Hepatocyte (in vitro differentiated cells): Measurements from ENCODE around the gene HLA-F. TPM values are rescaled to one million over a fixed set of nuclear protein-coding genes. Genes with fewer than 3 reads are reported as not detected.

Experiments
- DNase-seq: peaks from one replicate; pipeline ENCODE4 v3.0.0-alpha.2; 2016; ENCODE audit warnings: low spot score
- H2AFZ ChIP-seq: fragments of 200-600 bp; sonication (generic); 2 replicates; pipeline ENCODE4 v1.6.0; 2016; ENCODE audit warnings: antibody characterized with exemption, mild to moderate bottlenecking
- H3K27ac ChIP-seq: fragments of 200-600 bp; sonication (generic); 2 replicates; pipeline ENCODE4 v1.5.1; 2016; ENCODE audit warnings: mild to moderate bottlenecking
- H3K27me3 ChIP-seq: fragments of 200-600 bp; sonication (generic); 2 replicates; pipeline ENCODE4 v1.6.1; 2016
- H3K36me3 ChIP-seq: fragments of 200-600 bp; sonication (generic); replicated peaks from 2 replicates; pipeline ENCODE4 v1.5.1; 2016; ENCODE audit warnings: low read depth; ENCODE audit not compliant: insufficient read depth
- H3K4me1 ChIP-seq: fragments of 200-600 bp; sonication (generic); 2 replicates; pipeline ENCODE4 v1.5.1; 2016; ENCODE audit warnings: mild to moderate bottlenecking, moderate library complexity; ENCODE audit not compliant: insufficient read depth
- H3K4me2 ChIP-seq: fragments of 200-600 bp; sonication (generic); 2 replicates; pipeline ENCODE4 v1.6.0; 2016
- H3K4me3 ChIP-seq: fragments of 200-600 bp; sonication (generic); 2 replicates; pipeline ENCODE4 v1.5.1; 2016; ENCODE audit warnings: mild to moderate bottlenecking
- H3K79me2 ChIP-seq: fragments of 200-600 bp; sonication (generic); 2 replicates; pipeline ENCODE4 v1.6.0; 2017; ENCODE audit warnings: mild to moderate bottlenecking
- H3K9me2 ChIP-seq: fragments of 200-600 bp; sonication (generic); replicated peaks from 2 replicates; pipeline ENCODE4 v1.6.0; 2017; ENCODE audit warnings: mild to moderate bottlenecking; ENCODE audit not compliant: insufficient read depth
- H3K9me3 ChIP-seq: fragments of 200-600 bp; sonication (generic); 2 replicates; pipeline ENCODE4 v1.5.1; 2016; ENCODE audit warnings: low read depth, mild to moderate bottlenecking
- H4K20me1 ChIP-seq: fragments of 200-600 bp; sonication (generic); 2 replicates; pipeline ENCODE4 v1.6.0; 2016; ENCODE audit warnings: mild to moderate bottlenecking; ENCODE audit not compliant: insufficient read depth, poor library complexity, severe bottlenecking
- EZH2 ChIP-seq: fragments of 200-600 bp; sonication (generic); IDR thresholded peaks from 2 replicates; pipeline ENCODE4 v1.6.1; 2016; ENCODE audit warnings: antibody characterized with exemption, mild to moderate bottlenecking, borderline replicate concordance
- EZH2phosphoT487 ChIP-seq: fragments of 200-600 bp; sonication (generic); IDR thresholded peaks from one replicate; pipeline ENCODE4 v1.6.1; 2018; ENCODE audit warnings: antibody characterized with exemption, mild to moderate bottlenecking, low read depth, moderate library complexity; ENCODE audit not compliant: unreplicated experiment, severe bottlenecking
- WGBS: methylation state at CpG from one replicate; pipeline ENCODE4 v1.1.6; 2016; ENCODE audit warnings: low lambda C conversion rate; ENCODE audit errors: missing lambda C conversion rate; 5-methylcytosine and 5-hydroxymethylcytosine counted together
- polyA plus RNA-seq: library from polyadenylated mRNA; unstranded; fragments of >200 nt; fragmentation: Nextera tagmentation; extraction: Ambion mirVana; gene quantifications from 2 replicates; pipeline ENCODE4 v1.2.1, GENCODE V29; 2016
- total RNA-seq: library from RNA; depleted of rRNA; stranded (reverse); fragments of >200 nt; gene quantifications from 2 replicates; pipeline ENCODE4 v1.2.3, GENCODE V29; 2014
- TF ChIP-seq, protein P1 (sequence below): fragments of 200-600 bp; sonication (generic); IDR thresholded peaks from 2 replicates; pipeline ENCODE4 v1.5.1; 2016; ENCODE audit warnings: antibody characterized with exemption, mild to moderate bottlenecking; ENCODE audit not compliant: poor library complexity

Gene HLA-F
- total and polyA plus RNA-seq, 2 experiments from 2014 or later = 7.6 to 8.8 TPM

GRCh38 chr6:29728173-29728874 lies 5.1 kb downstream of the HLA-F start:
- TF ChIP-seq EZH2phosphoT487 = no peak
- TF ChIP-seq EZH2 = no peak
- TF ChIP-seq, protein P1, sequence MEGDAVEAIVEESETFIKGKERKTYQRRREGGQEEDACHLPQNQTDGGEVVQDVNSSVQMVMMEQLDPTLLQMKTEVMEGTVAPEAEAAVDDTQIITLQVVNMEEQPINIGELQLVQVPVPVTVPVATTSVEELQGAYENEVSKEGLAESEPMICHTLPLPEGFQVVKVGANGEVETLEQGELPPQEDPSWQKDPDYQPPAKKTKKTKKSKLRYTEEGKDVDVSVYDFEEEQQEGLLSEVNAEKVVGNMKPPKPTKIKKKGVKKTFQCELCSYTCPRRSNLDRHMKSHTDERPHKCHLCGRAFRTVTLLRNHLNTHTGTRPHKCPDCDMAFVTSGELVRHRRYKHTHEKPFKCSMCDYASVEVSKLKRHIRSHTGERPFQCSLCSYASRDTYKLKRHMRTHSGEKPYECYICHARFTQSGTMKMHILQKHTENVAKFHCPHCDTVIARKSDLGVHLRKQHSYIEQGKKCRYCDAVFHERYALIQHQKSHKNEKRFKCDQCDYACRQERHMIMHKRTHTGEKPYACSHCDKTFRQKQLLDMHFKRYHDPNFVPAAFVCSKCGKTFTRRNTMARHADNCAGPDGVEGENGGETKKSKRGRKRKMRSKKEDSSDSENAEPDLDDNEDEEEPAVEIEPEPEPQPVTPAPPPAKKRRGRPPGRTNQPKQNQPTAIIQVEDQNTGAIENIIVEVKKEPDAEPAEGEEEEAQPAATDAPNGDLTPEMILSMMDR = no peak
- Histone ChIP-seq H3K9me3 (no peaks in the 10 kb centered on the region), H3K36me3 (no peaks in the 10 kb centered on the region), H3K4me1 (peaks cover 5% of the 10 kb centered on the region), H2AFZ (no peak overlapping the region), H3K79me2 (no peaks in the 10 kb centered on the region), H3K4me3 (no peak overlapping the region), H3K27ac (no peak overlapping the region), H3K9me2 (no peaks in the 10 kb centered on the region), H3K4me2 (no peak overlapping the region), H3K27me3 (peaks cover 34% of the 10 kb centered on the region), H4K20me1 (no peaks in the 10 kb centered on the region)
- WGBS = 92% methylated on average over 3 of the region's 3 CpGs
- no peak for DNase-seq

DNA sequence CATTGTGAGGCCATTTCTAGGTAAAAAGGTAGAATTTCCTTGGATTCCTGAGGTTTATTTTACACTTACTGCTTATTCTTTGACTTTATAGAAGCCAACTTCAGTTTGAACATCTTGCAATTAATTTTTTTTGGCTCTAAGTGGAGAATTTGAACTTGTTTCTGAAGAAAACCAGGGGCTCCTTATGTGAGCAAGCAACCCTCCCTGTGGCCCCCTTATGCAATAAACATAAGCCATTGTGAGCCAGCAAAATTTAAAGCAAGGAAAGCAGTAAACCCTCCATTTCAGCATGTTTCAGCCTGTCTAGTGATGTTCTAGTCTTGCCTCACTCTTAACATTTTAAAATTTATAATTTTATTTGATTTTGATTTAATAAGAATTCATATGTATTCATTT lies 5.6 kb downstream of the HLA-F start:
- H3K9me2 ChIP-seq = no peaks in the 10 kb centered on the region
- H3K4me2 ChIP-seq = no peak overlapping the region
- no peaks in the 10 kb centered on the region for H4K20me1 ChIP-seq
- H3K27ac ChIP-seq = no peak overlapping the region
- no peak overlapping the region for H2AFZ ChIP-seq
- H3K36me3 ChIP-seq = no peaks in the 10 kb centered on the region
- no peak overlapping the region for H3K4me3 ChIP-seq
- no peaks in the 10 kb centered on the region for H3K79me2 ChIP-seq
- peaks cover 28% of the 10 kb centered on the region for H3K27me3 ChIP-seq
- TF ChIP-seq EZH2phosphoT487 (no peak), EZH2 (no peak)
- TF ChIP-seq, protein P1 = no peak
- no peaks in the 10 kb centered on the region for H3K9me3 ChIP-seq
- peaks cover 2% of the 10 kb centered on the region for H3K4me1 ChIP-seq
- DNase-seq = no peak

DNA sequence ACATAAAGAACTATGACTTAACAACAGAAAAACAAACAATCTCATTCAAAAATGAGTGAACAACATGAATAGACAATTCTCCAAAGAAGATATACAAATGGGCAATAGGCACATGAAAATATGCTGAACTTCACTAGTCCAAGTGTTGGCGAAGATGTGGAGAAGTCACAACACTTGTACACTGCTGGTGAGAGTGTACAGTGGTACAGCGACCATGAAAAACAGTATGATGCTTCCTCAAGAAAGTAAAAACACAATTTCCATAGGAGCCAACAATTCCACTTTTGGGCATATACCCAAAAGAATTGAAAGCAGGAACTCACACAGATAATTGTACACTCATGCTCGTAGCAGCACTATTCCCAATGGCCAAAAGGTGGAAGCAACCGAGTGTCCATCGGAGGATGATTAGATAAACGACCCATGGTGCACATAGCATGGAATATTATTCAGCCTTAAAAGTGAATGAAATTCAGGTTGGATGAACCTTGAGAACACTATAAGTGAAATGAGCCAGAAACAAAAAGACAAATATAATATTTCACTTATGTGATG lies 6.6 kb downstream of the HLA-F start:
- TF ChIP-seq EZH2 = no peak
- no peak for TF ChIP-seq EZH2phosphoT487
- TF ChIP-seq, protein P1 = no peak
- Histone ChIP-seq H3K4me3 (no peak overlapping the region), H3K9me3 (no peaks in the 10 kb centered on the region), H3K79me2 (no peaks in the 10 kb centered on the region), H3K9me2 (no peaks in the 10 kb centered on the region), H3K27me3 (peaks cover 19% of the 10 kb centered on the region), H2AFZ (no peak overlapping the region), H3K27ac (no peak overlapping the region), H3K4me1 (no peaks in the 10 kb centered on the region), H3K4me2 (no peak overlapping the region), H4K20me1 (no peaks in the 10 kb centered on the region), H3K36me3 (no peaks in the 10 kb centered on the region)
- 82% methylated on average over 6 of the region's 6 CpGs for WGBS
- DNase-seq = no peak
